Brain microvascular endothelial cell (primary cell): ENCODE data around the gene CELA3A.

Experiments used
- DNase-seq: peaks from one replicate; pipeline ENCODE4 v3.0.0-alpha.2; 2020
- H3K27ac ChIP-seq: fragments of 250-450 bp; sonication (Bioruptor Pico); 2 replicates; pipeline ENCODE4 v1.5.1; 2020; ENCODE audit warnings: mild to moderate bottlenecking, moderate library complexity
- H3K27me3 ChIP-seq: fragments of 250-450 bp; sonication (Bioruptor Pico); replicated peaks from 2 replicates; pipeline ENCODE4 v1.5.1; 2020; ENCODE audit warnings: mild to moderate bottlenecking
- H3K36me3 ChIP-seq: fragments of 250-450 bp; sonication (Bioruptor Pico); replicated peaks from 2 replicates; pipeline ENCODE4 v1.5.1; 2020; ENCODE audit warnings: mild to moderate bottlenecking
- H3K4me3 ChIP-seq: 2 replicates; pipeline ENCODE4 v1.5.1; 2011; ENCODE audit warnings: low read depth, mild to moderate bottlenecking, control low read depth, low read length, moderate library complexity
- in situ Hi-C: cut with HindIII; loops from 2 replicates; pipeline ENCODE4 v1.10.0; 2017; ENCODE audit warnings: low sequenced_read_pairs, low pct_ligation_motif_present
- TF ChIP-seq, protein P1 (sequence below): IDR thresholded peaks from 2 replicates; pipeline ENCODE4 v1.5.1; 2011; ENCODE audit warnings: low read depth, mild to moderate bottlenecking, moderate library complexity, low read length, control low read depth, inconsistent platforms; ENCODE audit errors: missing control alignments

Gene CELA3A, protein sequence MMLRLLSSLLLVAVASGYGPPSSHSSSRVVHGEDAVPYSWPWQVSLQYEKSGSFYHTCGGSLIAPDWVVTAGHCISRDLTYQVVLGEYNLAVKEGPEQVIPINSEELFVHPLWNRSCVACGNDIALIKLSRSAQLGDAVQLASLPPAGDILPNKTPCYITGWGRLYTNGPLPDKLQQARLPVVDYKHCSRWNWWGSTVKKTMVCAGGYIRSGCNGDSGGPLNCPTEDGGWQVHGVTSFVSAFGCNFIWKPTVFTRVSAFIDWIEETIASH

DNA sequence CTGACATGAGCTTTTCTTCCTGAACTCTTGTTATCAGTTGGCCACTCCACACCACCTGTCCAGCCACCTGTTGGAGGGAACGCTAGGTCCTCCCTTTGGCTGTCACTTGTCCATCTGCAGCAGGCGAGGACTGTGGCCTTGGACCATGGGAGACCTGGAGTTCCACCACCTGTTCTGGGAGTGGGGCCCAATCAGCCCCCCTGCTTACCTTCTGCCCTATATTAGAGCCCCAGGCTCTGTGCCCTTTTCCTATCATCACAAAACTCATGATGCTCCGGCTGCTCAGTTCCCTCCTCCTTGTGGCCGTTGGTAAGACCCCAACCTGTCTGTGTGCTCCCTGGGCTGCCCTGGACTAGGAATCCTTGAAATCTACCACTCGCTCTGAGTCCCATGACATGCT is at the start of gene CELA3A:
CELA3A (plus strand) TSS at position 249 of the 400 bp plus-strand sequence; CDS start at position 267, 18 bp downstream.
- no peak for DNase-seq
- Histone ChIP-seq H3K27ac (no peak within 1 kb of the TSS), H3K36me3 (no peaks in the 10 kb centered on the region), H3K4me3 (no peak within 1 kb of the TSS), H3K27me3 (no peaks in the 10 kb centered on the region)
- TF ChIP-seq, protein P1, sequence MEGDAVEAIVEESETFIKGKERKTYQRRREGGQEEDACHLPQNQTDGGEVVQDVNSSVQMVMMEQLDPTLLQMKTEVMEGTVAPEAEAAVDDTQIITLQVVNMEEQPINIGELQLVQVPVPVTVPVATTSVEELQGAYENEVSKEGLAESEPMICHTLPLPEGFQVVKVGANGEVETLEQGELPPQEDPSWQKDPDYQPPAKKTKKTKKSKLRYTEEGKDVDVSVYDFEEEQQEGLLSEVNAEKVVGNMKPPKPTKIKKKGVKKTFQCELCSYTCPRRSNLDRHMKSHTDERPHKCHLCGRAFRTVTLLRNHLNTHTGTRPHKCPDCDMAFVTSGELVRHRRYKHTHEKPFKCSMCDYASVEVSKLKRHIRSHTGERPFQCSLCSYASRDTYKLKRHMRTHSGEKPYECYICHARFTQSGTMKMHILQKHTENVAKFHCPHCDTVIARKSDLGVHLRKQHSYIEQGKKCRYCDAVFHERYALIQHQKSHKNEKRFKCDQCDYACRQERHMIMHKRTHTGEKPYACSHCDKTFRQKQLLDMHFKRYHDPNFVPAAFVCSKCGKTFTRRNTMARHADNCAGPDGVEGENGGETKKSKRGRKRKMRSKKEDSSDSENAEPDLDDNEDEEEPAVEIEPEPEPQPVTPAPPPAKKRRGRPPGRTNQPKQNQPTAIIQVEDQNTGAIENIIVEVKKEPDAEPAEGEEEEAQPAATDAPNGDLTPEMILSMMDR = no peak
- in situ Hi-C loops = no loop called here

- TF ChIP-seq, protein P1 = peak; percentile 23
- in situ Hi-C loops = loop anchor here (25.0 kb wide), 1 partner anchor 266 kb away; no protein-coding TSS in a partner anchor
Measured at GRCh38 chr1:21952786-21953520, 48.5 kb upstream of the CELA3A start.

GRCh38 chr1:21955058-21955457 is 46.4 kb upstream of the CELA3A start:
- Histone ChIP-seq H3K27me3 (no peaks in the 10 kb centered on the region), H3K36me3 (no peaks in the 10 kb centered on the region), H3K4me3 (no peak overlapping the region), H3K27ac (no peak overlapping the region)
- DNase-seq = no peak
- TF ChIP-seq, protein P1 = no peak
- in situ Hi-C loops = loop anchor here (25.0 kb wide), 1 partner anchor 268 kb away; no protein-coding TSS in a partner anchor

More at GRCh38 chr1:21952786-21953520, 48.5 kb upstream of the CELA3A start:
- no peak overlapping the region for H3K27ac ChIP-seq
- no peaks in the 10 kb centered on the region for H3K36me3 ChIP-seq
- H3K4me3 ChIP-seq = no peak overlapping the region
- H3K27me3 ChIP-seq = no peaks in the 10 kb centered on the region
- DNase-seq = no peak

DNA sequence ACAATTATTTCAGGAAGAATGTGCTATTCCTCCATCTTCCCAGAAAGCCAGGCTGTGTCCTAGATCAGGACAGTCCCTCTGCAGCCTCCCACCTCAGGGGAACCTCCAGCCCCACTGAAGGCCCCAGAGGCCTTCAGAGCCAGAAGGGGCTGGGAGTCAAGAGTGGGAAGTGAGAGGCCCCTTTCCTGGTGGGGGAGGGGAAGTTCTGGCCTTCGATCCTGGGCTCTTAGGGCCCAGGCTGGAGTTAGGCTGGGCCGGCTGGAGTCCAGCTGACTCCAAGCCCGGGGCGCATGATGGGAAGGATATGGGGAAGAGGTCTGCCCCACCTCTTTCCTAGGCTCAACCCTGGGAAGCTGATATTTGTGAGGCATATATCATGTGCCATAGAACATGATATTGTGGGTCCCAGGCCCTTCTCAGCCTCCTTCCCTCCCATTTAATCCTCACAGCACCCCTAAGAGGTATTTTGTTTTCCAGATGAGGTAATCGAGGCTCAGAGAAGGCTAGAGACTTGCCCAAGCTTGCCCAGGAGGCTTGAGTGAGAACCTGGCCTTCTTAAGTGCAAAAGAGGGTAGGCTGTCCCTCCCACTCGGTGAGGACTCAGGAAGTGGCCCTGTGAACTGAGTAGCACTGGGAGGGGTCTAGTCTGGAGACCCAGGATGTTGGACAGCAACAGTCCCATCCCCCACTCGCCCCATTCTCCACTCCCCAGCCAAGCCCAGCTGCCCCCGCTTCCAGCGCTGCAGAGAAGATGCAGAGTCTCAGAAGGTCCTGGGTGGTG is 45.8 kb upstream of the CELA3A start:
- DNase-seq = no peak
- no peaks in the 10 kb centered on the region for H3K36me3 ChIP-seq
- H3K4me3 ChIP-seq = no peak overlapping the region
- no peak overlapping the region for H3K27ac ChIP-seq
- TF ChIP-seq, protein P1 = no peak
- in situ Hi-C loops = loop anchor here (25.0 kb wide), 1 partner anchor 268 kb away; no protein-coding TSS in a partner anchor
- no peaks in the 10 kb centered on the region for H3K27me3 ChIP-seq

DNA sequence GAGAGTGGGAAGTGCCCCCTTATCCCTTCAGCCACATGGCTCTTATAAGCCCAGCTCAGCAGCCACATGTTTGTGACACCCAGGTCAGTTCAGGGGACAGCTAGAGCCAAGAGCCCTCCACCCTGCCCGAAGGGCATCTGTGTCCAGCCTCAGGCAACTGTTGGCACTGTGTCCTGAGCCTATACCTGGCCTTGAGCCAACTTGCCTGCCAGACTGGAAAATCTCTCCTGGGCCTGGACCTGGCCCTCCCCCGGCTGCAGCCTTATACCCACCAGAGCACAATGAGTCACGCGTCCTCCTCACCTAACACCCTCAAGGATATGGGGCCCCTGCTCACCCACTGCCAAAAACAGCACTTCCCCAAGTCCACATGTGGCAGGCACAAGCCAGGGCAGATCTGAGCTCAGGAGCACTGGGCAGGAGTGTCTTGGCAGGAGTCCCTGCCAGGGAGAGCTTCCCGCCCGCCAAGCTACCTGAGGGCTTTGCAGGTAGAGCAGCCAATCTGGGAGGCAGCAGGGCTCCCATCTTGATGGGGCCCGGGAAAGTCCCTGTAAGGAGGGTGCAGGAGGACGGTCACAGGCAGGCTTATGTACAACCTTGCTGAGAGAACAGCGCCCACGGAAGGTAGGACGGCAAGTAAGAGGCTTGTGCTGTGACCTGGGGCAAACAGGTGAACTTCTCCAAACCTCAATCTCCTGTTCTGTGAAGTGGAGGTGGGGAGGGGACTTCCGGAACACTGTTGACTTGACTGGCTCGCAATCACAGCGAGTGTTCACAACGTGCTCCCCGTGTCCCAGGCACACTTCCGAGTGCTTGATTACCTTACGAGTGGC is 44.5 kb upstream of the CELA3A start:
- Histone ChIP-seq H3K36me3 (no peaks in the 10 kb centered on the region), H3K27ac (no peak overlapping the region), H3K4me3 (no peak overlapping the region), H3K27me3 (no peaks in the 10 kb centered on the region)
- TF ChIP-seq, protein P1 = no peak
- in situ Hi-C loops = loop anchor here (25.0 kb wide), 1 partner anchor 270 kb away; no protein-coding TSS in a partner anchor
- DNase-seq = no peak
